NCI-H69 (cell line): Measurements from ENCODE around the gene SEPTIN3.

ENCODE experiments used
- DNase-seq: peaks from one replicate; lab custom pipeline; 2025; lab: John Stamatoyannopoulos, UW

Gene SEPTIN3

GRCh38 chr22:42016111-42016510 lies 46.9 kb downstream of the SEPTIN3 start:
- no peak for DNase-seq

- no peak for DNase-seq
These were observed 49.0 kb downstream of the SEPTIN3 start for GRCh38 chr22:42018224-42018623.
